IPS-18c (cell line): ENCODE measurements around the gene PPCDC.

Experiments
- H3K4me3 ChIP-seq: 2 replicates; pipeline ENCODE4 v1.7.0; 2013; ENCODE audit warnings: low read depth, mild to moderate bottlenecking, low read length, moderate library complexity; ENCODE audit not compliant: insufficient read depth
- H3K9me3 ChIP-seq: one replicate; pipeline ENCODE4 v1.6.1; 2013; ENCODE audit warnings: mild to moderate bottlenecking, low read length, moderate library complexity; ENCODE audit not compliant: control insufficient read depth, insufficient read depth

Gene PPCDC

DNA sequence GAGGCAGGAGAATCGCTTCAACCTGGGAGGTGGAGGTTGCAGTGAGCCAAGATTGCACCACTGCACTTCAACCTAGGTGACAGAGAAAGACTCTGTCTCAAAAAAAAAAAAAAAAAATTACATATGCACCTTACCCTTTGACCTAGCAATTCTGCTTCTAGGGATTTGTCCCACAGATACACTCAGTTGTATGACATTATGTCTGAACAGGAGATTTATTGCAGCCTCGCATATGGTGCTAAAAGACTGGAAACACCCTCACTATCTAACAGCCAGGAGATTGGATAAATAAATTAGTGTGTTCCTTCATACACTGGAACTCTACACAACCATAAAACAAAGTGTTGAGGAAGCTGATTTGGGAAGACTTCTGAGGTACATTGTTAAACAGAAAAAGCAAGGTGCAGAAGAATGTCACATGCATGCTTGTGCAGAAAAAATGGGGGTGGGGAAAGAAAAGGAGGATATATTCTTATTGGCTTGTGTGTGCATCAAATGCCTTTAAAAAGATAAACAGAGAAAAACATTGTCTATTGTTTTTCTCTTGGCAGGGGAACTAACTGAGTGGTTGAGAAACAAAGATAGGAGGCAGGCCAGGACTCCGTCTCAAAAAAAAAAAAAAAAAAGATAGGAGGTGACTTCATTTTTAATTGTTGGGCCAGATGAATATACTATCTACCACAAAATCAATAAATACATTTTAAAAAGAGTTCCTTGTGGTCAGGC lies 30.9 kb downstream of the PPCDC start:
- Histone ChIP-seq H3K9me3 (no peaks in the 10 kb centered on the region), H3K4me3 (no peak overlapping the region)

DNA sequence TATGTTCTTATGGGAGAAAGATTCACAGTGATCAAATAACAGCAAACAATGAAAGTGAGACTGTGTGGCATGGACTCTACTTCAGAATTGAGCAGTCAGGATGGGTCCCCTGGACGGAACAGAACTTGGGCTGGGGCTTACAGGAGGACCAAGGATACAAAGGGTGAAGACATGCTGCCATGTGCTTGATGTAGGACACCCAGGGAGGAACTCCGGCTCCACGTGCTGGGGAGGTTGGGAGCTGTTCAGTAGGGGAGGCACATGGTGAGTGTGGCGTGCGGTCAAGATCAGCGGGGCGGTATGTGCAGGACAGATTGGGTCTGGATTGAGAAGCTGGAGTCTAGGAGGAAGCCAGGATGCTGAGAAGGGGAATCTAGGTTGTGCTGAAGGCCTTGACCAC lies 32.6 kb downstream of the PPCDC start:
- no peaks in the 10 kb centered on the region for H3K9me3 ChIP-seq
- no peak overlapping the region for H3K4me3 ChIP-seq

DNA sequence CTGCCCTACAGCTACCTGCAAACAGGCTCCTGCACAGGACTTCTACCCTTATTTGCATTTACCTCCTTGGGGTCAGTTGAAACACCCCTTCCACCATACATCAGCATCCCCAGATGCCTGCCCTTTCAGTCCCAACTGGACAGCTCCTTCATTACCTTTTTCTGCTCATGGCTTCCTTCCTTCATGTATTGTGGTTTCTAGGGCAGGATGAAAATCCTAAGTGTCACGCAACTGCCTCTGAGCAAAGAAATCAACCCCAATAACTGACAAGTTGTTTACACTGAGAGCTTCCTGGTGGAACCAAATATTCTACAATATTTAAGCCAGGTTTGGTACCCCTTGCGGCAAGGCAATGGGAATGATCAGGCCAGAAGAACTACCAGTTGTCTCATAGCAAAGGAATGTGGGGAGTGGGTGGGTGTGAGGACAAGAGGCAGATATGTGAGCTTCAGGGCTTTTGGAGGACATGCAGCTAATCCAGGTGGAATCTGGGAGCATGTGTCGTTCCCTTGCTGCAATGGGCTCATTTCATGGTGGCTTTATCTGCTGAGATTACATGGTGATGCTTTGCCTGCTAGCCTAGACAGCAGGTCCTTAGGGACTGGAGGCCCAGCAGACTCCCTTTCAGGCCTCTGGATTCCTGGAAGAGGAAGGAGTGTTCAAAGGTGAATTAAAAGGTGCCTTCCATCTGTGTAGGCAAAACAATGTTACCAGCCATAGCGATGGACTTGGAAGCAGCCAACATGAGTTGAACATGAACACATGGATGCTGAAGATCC lies 34.9 kb downstream of the PPCDC start:
- Histone ChIP-seq H3K4me3 (no peak overlapping the region), H3K9me3 (no peaks in the 10 kb centered on the region)

DNA sequence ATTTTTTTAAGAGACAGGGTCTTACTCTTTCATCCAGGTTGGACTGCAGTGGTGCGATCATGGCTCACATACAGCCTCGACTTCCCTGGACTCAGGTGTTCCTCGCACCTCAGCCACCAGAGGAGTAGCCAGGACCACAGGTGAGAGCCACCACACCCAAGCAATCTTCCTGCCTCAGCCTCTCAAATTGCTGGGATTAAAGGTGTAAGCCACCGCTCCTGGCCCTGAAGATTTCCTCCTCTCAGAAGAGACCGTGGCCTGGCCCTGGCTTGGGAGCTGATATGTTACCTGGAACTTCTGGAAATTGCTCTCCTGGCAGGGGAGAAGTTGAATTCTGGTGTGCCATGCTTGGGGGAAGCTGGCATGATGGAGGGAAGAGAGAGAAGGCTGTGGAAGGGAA lies 36.2 kb downstream of the PPCDC start:
- no peak overlapping the region for H3K4me3 ChIP-seq
- H3K9me3 ChIP-seq: no peaks in the 10 kb centered on the region

DNA sequence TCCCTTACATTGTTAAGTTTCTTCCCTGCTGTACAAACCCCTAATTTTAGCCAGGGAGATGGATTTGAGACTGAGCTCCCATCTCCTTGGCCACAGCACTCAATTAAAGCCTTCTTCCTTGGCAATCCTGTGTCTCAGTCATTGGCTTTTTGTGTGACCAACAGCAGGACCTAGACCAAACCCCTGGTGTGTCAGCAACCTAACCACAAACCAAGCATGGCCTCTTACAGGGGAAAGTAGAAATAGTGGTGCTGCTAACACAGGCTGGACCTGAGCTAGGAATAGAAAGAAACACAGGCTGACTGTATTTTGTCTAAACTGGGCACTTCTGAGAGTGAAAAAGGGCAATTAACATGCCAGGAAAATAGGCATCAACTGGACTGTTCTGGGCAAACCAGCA lies 37.9 kb downstream of the PPCDC start:
- Histone ChIP-seq H3K4me3 (no peak overlapping the region), H3K9me3 (peaks cover 3% of the 10 kb centered on the region)

DNA sequence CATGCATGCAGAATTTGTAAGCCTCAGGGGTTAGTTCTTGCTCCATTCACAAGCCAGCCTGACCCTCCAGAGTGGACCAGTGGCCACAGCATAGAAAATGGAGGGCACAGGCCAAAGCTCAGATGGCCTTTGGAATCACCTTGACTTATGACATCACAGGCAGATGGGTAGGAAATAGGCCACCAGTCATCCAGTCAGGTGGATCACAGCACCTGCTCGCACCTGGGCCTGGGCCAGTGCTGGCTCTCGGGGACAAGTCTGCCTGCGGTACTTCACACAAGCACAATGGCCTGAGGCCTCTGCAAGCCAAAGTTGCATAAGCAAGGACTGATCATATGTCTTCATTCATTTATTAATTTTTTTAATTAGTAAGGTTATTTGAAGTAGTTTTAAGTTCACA lies 39.3 kb downstream of the PPCDC start:
- no peak overlapping the region for H3K4me3 ChIP-seq
- H3K9me3 ChIP-seq: peaks cover 7% of the 10 kb centered on the region

DNA sequence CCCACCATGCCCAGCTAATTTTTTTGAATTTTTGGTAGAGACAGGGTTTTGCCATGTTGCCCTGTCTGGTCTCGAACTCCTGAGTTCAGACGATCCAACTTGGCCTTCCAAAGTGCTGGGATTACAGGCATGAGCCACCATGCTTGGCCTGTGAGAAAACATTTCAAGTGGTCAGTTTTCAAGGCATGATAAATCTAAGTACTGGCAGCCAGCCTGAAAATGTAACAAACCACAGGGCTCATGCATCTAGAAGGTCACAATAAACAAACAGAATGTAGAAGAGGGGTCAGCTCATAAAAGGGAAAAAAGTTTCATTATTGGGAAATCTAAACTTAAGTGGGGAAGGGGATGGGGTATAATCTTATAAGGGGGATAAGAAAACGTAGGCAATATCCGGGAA lies 39.9 kb downstream of the PPCDC start:
- H3K9me3 ChIP-seq: peaks cover 8% of the 10 kb centered on the region
- H3K4me3 ChIP-seq: no peak overlapping the region

DNA sequence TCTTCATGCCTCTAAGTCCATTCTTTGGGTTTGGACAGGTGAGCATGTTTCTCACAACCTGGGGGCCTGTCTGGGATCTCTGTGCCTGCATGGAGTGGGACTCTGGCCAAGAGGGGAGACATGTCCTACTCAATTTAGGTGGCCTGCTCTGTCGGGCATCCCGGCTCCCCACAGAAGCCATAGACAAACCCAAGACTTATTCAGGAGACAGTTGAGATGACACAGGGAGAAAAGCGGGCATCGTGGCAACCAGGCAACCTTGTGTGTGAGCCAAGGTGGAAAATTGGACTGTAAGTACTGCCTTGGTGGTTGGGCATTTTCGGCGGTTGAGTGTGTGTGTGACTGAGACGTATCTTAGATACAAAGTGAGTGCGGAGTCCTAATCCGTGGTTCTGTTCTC lies 40.5 kb downstream of the PPCDC start:
- Histone ChIP-seq H3K9me3 (peaks cover 9% of the 10 kb centered on the region), H3K4me3 (no peak overlapping the region)

DNA sequence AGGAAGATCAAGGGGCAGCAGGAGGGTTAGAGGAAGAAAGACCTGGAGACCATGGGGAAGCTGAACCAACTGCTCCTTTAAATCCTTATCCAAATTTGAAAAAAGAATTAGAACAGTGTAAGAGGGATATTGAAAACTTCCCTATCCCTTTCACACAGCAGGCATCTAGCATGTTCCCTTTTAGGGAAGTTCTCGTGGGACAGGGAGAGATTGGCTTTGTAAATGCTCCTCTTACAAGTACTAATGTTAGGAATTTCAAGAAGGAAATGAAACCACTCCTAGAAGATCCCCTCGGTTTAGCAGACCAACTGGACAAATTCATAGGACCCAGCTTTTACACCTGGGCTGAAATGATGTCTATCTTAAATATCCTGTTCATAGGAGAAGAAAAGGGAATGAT lies 41.5 kb downstream of the PPCDC start:
- Histone ChIP-seq H3K9me3 (peaks cover 9% of the 10 kb centered on the region), H3K4me3 (no peak overlapping the region)

DNA sequence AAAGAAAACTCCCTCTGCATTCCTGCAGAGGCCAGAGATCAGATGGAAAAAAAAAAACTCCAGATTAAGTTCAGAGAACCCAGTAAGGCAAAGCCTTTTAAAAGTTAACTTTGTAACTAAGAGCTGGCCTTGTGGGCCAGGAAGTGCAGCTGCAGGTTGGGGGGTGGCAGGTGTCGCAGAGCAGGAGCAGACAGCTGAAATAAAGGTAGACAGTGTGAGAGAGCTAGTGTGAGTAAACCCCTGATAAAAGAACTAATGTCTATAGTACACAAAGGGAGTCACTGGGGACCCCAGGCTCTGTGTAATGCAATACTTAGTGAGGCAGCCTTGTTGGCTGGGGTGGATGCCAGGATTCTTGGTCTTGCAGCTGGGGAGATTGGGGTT lies 42.1 kb downstream of the PPCDC start:
- Histone ChIP-seq H3K9me3 (peaks cover 9% of the 10 kb centered on the region), H3K4me3 (no peak overlapping the region)

DNA sequence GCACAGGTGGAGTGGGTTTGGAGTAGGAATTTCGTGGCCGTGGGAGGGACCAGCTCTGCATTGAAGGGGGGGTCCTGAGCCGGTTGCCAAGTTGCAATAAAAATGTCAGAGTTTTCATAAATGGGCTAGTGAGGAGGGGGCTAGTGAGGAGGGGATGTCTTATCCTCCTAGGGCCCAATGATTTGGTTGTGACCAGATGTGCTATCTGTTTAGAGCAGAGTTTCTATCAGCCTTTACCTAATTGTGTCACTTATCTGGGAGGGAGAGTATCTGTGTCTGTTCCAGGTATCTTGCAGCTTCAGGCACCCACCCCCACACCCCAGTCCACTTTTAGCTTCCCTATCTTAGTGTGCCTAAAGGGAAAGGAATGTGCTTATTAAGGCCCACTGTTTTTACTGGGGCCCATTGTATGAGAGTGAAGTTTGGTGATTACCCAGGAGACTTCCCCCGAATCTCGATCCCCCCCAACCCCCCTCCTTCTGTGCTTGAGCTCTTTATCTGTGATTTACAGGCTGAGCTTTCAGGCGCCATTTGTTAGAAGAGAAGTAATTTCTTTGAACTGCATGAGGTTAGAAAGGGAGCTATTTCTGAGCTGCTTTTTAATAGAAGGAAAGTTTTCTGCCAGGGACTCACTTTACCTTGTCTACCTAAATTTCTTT lies 42.6 kb downstream of the PPCDC start:
- peaks cover 9% of the 10 kb centered on the region for H3K9me3 ChIP-seq

DNA sequence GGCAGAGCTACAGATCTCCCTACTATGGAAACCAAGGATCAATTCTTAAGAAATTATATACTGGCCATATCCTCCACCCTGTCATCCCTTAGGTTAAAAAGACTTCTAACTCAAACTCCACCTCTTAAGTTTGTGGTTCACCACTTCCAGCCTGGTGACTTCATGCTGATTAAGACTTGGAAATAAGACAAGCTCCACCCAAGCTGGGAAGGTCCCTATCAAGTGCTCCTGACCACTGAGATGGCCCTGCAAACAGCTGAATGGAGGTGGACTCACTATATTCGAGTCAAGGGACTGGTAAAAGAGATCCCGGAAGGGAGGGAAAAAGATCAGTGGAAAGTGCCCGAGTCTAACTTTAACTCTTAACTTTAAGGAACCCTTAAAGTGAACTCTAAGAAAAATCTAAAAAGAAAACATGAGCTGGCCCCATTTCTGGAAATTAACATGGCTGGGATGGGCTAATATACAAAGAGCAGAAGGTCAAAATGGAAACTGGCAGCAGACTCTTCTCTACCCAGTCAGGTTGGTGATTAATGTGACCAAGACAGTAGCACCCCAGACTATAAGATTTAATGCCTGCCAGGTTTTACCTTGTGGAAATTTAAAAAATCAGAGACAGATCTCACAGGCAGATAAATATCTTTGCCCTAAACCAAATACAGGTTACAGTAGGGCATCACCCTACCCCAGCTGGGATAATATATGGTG lies 43.9 kb downstream of the PPCDC start:
- Histone ChIP-seq H3K4me3 (no peak overlapping the region; the same call in 1 of the 2 replicates), H3K9me3 (peaks cover 9% of the 10 kb centered on the region)

More for the DNA sequence above, 42.6 kb downstream of the PPCDC start:
- no peak overlapping the region for H3K4me3 ChIP-seq

DNA sequence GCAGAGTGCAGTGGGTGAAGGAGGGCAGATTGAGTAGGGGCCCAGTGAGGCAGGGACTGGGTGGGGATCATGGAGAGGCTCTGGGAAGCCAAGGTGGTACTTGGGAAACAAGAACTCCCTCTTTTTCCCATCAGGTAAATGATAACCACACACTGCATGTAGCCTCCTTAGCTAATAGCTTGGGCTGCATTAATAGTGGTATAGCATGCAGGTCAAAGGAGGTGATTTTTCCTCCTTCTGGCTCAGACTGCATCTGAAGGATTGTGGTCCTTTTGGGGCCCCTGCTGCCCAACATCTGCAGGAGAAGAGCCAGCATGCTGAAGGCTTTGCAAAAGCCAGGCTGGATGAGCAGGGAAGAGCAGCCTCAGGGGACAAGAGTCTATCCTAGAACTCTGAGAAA lies 45.4 kb downstream of the PPCDC start:
- H3K9me3 ChIP-seq: peaks cover 9% of the 10 kb centered on the region
- no peak overlapping the region for H3K4me3 ChIP-seq

DNA sequence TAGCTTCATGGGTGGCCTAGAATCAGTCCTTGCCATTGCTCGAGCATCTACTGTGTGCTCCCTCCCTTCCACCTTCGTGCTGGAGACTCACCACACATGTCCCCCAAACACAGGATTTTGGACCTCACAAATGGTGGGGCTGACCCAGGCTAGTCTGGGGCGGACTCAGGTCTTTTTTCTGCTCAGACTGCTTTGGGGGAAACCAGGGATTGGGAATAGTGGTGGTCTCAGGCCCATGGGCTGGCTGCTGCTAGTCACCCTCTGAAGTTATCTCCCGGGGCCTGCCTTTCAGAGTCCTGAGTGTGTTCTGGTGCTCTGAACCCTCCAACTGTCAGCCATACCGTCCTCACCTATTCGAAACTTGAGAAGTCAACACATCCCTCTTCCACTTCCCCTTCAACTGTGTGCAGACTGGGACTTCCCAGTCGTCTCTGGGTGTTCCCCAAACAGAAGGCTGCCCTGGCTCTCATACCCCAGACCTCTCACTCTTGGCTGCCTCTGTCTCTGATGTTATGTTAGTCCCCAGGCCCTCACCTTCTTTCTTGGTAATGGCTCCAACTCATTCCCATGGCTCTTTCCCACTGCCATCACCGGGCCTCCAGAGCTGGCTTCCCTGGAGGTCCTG lies 46.0 kb downstream of the PPCDC start:
- Histone ChIP-seq H3K4me3 (no peak overlapping the region), H3K9me3 (peaks cover 9% of the 10 kb centered on the region)

DNA sequence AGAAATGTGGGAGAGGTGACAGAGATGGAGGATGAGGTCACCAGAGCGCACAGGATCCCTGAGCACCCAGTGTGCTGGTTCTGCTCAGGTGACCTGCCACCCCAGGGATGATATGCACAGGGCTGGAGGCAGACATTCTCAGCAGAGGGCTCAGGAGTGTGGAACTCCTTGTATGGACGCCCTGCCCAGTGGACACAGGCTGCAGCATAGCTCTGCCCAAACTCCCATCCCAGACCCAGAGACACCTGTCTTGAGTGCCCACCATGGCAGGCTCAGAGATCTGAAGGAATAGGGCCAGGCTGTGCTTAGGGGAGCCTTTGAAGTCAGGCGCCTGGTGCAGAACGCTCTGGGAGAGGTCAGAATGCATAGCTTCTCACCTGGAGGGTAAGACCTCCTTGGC lies 47.3 kb downstream of the PPCDC start:
- Histone ChIP-seq H3K4me3 (no peak overlapping the region), H3K9me3 (peaks cover 7% of the 10 kb centered on the region)

DNA sequence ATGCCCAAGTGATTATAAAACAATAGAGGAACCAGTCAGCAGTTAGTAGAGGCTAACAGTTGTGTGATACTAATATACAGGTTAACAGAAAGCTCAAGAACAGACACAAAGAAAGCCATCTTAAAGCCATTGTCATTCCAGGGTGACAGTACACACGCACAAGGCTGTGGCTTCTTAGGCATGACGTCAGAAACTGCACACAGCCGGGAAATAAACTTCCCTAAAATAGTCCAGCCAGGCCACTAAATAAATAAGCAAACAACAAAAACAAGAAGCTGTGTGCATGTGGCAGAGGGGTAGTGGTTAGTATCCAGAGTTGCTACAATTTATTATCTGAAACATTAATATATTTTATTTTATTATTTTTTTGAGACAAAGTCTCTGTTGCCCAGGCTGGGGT lies 49.8 kb downstream of the PPCDC start:
- H3K4me3 ChIP-seq: no peak overlapping the region
- peaks cover 2% of the 10 kb centered on the region for H3K9me3 ChIP-seq

DNA sequence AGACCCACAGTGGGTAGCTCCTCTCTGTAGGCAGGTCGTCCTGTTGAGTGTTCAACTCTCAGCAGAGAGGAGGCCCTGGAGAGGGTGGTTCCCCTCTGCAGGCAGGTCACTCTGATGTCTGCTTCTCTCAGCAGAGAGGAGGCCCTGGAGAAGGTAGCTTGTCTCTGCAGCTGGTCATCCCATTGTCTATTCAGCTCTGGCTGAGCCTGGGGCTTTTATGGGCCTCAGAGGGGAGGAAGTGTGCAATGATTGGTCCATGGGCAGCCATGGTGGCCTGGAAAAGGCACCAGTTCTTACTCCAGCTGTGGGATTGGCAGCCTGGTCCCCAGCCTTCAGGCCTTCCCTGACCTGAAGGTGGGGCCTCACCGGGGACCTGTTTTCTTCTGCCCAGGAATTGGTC lies 52.9 kb downstream of the PPCDC start:
- Histone ChIP-seq H3K9me3 (no peaks in the 10 kb centered on the region), H3K4me3 (no peak overlapping the region)
